Brain microvascular endothelial cell (primary cell): Measurements from ENCODE around the gene CEACAM18.
"Not testable (repeated sequence)": the region's sequence is repeated elsewhere in the genome, so short reads cannot be mapped to it uniquely, and the experiment has no call there.

Experiments used
- DNase-seq: peaks from one replicate; pipeline ENCODE4 v3.0.0-alpha.2; 2020
- H3K27ac ChIP-seq: fragments of 250-450 bp; sonication (Bioruptor Pico); 2 replicates; pipeline ENCODE4 v1.5.1; 2020; ENCODE audit warnings: mild to moderate bottlenecking, moderate library complexity
- H3K27me3 ChIP-seq: fragments of 250-450 bp; sonication (Bioruptor Pico); replicated peaks from 2 replicates; pipeline ENCODE4 v1.5.1; 2020; ENCODE audit warnings: mild to moderate bottlenecking
- H3K36me3 ChIP-seq: fragments of 250-450 bp; sonication (Bioruptor Pico); replicated peaks from 2 replicates; pipeline ENCODE4 v1.5.1; 2020; ENCODE audit warnings: mild to moderate bottlenecking
- H3K4me3 ChIP-seq: 2 replicates; pipeline ENCODE4 v1.5.1; 2011; ENCODE audit warnings: low read depth, mild to moderate bottlenecking, control low read depth, low read length, moderate library complexity
- CTCF ChIP-seq: IDR thresholded peaks from 2 replicates; pipeline ENCODE4 v1.5.1; 2011; ENCODE audit warnings: low read depth, mild to moderate bottlenecking, moderate library complexity, low read length, control low read depth, inconsistent platforms; ENCODE audit errors: missing control alignments
- in situ Hi-C: cut with HindIII; loops from 2 replicates; pipeline ENCODE4 v1.10.0; 2017; ENCODE audit warnings: low sequenced_read_pairs, low pct_ligation_motif_present

The CEACAM18 gene

GRCh38 chr19:51458899-51459505 lies 19.3 kb upstream of the CEACAM18 start:
- in situ Hi-C loops: no loop called here
- Histone ChIP-seq H3K4me3 (no peak overlapping the region), H3K27ac (no peak overlapping the region), H3K27me3 (no peaks in the 10 kb centered on the region), H3K36me3 (no peaks in the 10 kb centered on the region)
- DNase-seq: no peak
- no peak for TF ChIP-seq CTCF

GRCh38 chr19:51460164-51460992 lies 18.0 kb upstream of the CEACAM18 start:
- H3K27me3 ChIP-seq: no peaks in the 10 kb centered on the region
- DNase-seq: no peak
- H3K4me3 ChIP-seq: no peak overlapping the region
- no peak overlapping the region for H3K27ac ChIP-seq
- no peaks in the 10 kb centered on the region for H3K36me3 ChIP-seq
- TF ChIP-seq CTCF: no peak
- in situ Hi-C loops: no loop called here

GRCh38 chr19:51461723-51462161 lies 16.6 kb upstream of the CEACAM18 start:
- Histone ChIP-seq H3K27ac (no peak overlapping the region), H3K27me3 (no peaks in the 10 kb centered on the region), H3K36me3 (no peaks in the 10 kb centered on the region), H3K4me3 (no peak overlapping the region)
- in situ Hi-C loops: no loop called here
- no peak for DNase-seq
- no peak for TF ChIP-seq CTCF

- Histone ChIP-seq H3K36me3 (no peaks in the 10 kb centered on the region), H3K27me3 (no peaks in the 10 kb centered on the region), H3K4me3 (no peak overlapping the region), H3K27ac (no peak overlapping the region)
- in situ Hi-C loops: no loop called here
- no peak for DNase-seq
- no peak for TF ChIP-seq CTCF
Measured at GRCh38 chr19:51462276-51462675, 16.1 kb upstream of the CEACAM18 start.

GRCh38 chr19:51462681-51463080 lies 15.7 kb upstream of the CEACAM18 start:
- Histone ChIP-seq H3K27me3 (no peaks in the 10 kb centered on the region), H3K4me3 (no peak overlapping the region), H3K36me3 (no peaks in the 10 kb centered on the region), H3K27ac (no peak overlapping the region)
- in situ Hi-C loops: no loop called here
- DNase-seq: no peak
- TF ChIP-seq CTCF: no peak

- H3K27me3 ChIP-seq, H3K36me3 ChIP-seq, H3K4me3 ChIP-seq, H3K27ac ChIP-seq, in situ Hi-C loops, DNase-seq: not testable (repeated sequence)
Measured at GRCh38 chr19:51463976-51464581, 14.3 kb upstream of the CEACAM18 start.
